Activated CD8-positive, alpha-beta memory T cell treated with anti-CD3 and anti-CD28 coated beads, Interleukin-2, amount 50 U/mL, for 4 hours (primary cell): Measurements from ENCODE around the gene VWA8.
A peak's percentile ranks its signal among the peaks of the same experiment; 100 is the strongest.
"Not testable (repeated sequence)": the region's sequence is repeated elsewhere in the genome, so short reads cannot be mapped to it uniquely, and the experiment has no call there.

Source experiments
- DNase-seq: peaks from one replicate; pipeline ENCODE4 v3.0.0-alpha.2; 2020

Gene VWA8

GRCh38 chr13:41608111-41608838 lies 352.6 kb downstream of the VWA8 start:
- DNase-seq: no peak

GRCh38 chr13:41606646-41607045 lies 354.3 kb downstream of the VWA8 start:
- no peak for DNase-seq

GRCh38 chr13:41605319-41606285 lies 355.3 kb downstream of the VWA8 start:
- no peak for DNase-seq

- no peak for DNase-seq
These were observed 357.0 kb downstream of the VWA8 start for GRCh38 chr13:41603917-41604316.

- DNase-seq: no peak
These were observed 359.0 kb downstream of the VWA8 start for GRCh38 chr13:41601718-41602445.

- no peak for DNase-seq
These were observed 361.3 kb downstream of the VWA8 start for GRCh38 chr13:41599619-41600018.

GRCh38 chr13:41597348-41598041 lies 363.4 kb downstream of the VWA8 start:
- no peak for DNase-seq

- DNase-seq: no peak
These were observed 364.7 kb downstream of the VWA8 start for GRCh38 chr13:41596190-41596589.

GRCh38 chr13:41595298-41595697 lies 365.6 kb downstream of the VWA8 start:
- no peak for DNase-seq

GRCh38 chr13:41590643-41591042 lies 370.3 kb downstream of the VWA8 start:
- no peak for DNase-seq

GRCh38 chr13:41590122-41590521 lies 370.8 kb downstream of the VWA8 start:
- DNase-seq: no peak

GRCh38 chr13:41589434-41589833 lies 371.5 kb downstream of the VWA8 start:
- DNase-seq: no peak

- peak; percentile 22 for DNase-seq
These were observed 372.0 kb downstream of the VWA8 start for GRCh38 chr13:41588899-41589298.

GRCh38 chr13:41588448-41588847 lies 372.5 kb downstream of the VWA8 start:
- no peak for DNase-seq

- peak; percentile 50 for DNase-seq
These were observed 373.4 kb downstream of the VWA8 start for GRCh38 chr13:41587490-41587889.

- no peak for DNase-seq
These were observed 374.7 kb downstream of the VWA8 start for GRCh38 chr13:41586216-41586615.

GRCh38 chr13:41582027-41582463 lies 378.9 kb downstream of the VWA8 start:
- no peak for DNase-seq

GRCh38 chr13:41580345-41580744 lies 380.6 kb downstream of the VWA8 start:
- DNase-seq: no peak

- no peak for DNase-seq
These were observed 381.0 kb downstream of the VWA8 start for GRCh38 chr13:41579881-41580280.

- no peak for DNase-seq
These were observed 381.7 kb downstream of the VWA8 start for GRCh38 chr13:41579168-41579567.

- DNase-seq: no peak
These were observed 382.5 kb downstream of the VWA8 start for GRCh38 chr13:41578371-41578770.

GRCh38 chr13:41577436-41577835 lies 383.5 kb downstream of the VWA8 start:
- DNase-seq: no peak

GRCh38 chr13:41573640-41574039 lies 387.3 kb downstream of the VWA8 start:
- DNase-seq: not testable (repeated sequence)
